Progenitor cell of endocrine pancreas (in vitro differentiated cells): Measurements from ENCODE around the gene VPS4B. TPM values are rescaled to one million over a fixed set of nuclear protein-coding genes. Genes with fewer than 3 reads are reported as not detected.
A peak's percentile ranks its signal among the peaks of the same experiment; 100 is the strongest.

Experiments
- DNase-seq: peaks from one replicate; pipeline ENCODE4 v3.0.0; 2021; ENCODE audit warnings: low spot score; ENCODE audit not compliant: unreplicated experiment
- H3K27ac Mint-ChIP-seq: 2 replicates; pipeline ENCODE4 v1.8.0; 2021; ENCODE audit warnings: mild to moderate bottlenecking, moderate library complexity, mixed read lengths
- H3K27me3 Mint-ChIP-seq: 2 replicates; pipeline ENCODE4 v1.8.0; 2021; ENCODE audit warnings: mixed read lengths
- H3K36me3 Mint-ChIP-seq: 2 replicates; pipeline ENCODE4 v1.8.0; 2022; ENCODE audit warnings: mixed read lengths; ENCODE audit not compliant: insufficient read depth
- H3K4me1 Mint-ChIP-seq: 2 replicates; pipeline ENCODE4 v1.8.0; 2021; ENCODE audit warnings: low read depth, mixed read lengths
- H3K4me3 Mint-ChIP-seq: 2 replicates; pipeline ENCODE4 v1.8.0; 2021; ENCODE audit warnings: low read depth, mild to moderate bottlenecking, moderate library complexity, mixed read lengths
- H3K9me3 Mint-ChIP-seq: 2 replicates; pipeline ENCODE4 v1.8.0; 2021; ENCODE audit warnings: low read depth, mixed read lengths
- CTCF ChIP-seq: fragments of 200-600 bp; sonication (generic); IDR thresholded peaks from one replicate; pipeline ENCODE4 v1.5.0; 2021; ENCODE audit warnings: antibody characterized with exemption, mild to moderate bottlenecking; ENCODE audit not compliant: unreplicated experiment
- total RNA-seq: library from RNA; stranded (reverse); gene quantifications from 2 replicates; pipeline ENCODE4 v1.2.1, GENCODE V29; 2021

Gene VPS4B
- total RNA-seq, 1 donor from 2014 or later: 56.4 TPM

- no peak for DNase-seq
- no peaks in the 10 kb centered on the region for H3K4me1 Mint-ChIP-seq
- H3K36me3 Mint-ChIP-seq: peaks cover 25% of the 10 kb centered on the region
- H3K27ac Mint-ChIP-seq: peak overlapping the region; percentile 35
- no peaks in the 10 kb centered on the region for H3K27me3 Mint-ChIP-seq
- no peak overlapping the region for H3K4me3 Mint-ChIP-seq
- H3K9me3 Mint-ChIP-seq: no peaks in the 10 kb centered on the region
- TF ChIP-seq CTCF: no peak
These were observed 77.4 kb downstream of the VPS4B start for GRCh38 chr18:63344918-63345317.

- peaks cover 23% of the 10 kb centered on the region for H3K36me3 Mint-ChIP-seq
- no peak overlapping the region for H3K27ac Mint-ChIP-seq
- no peak for TF ChIP-seq CTCF
- H3K27me3 Mint-ChIP-seq: no peaks in the 10 kb centered on the region
- H3K4me3 Mint-ChIP-seq: no peak overlapping the region
- no peak for DNase-seq
- H3K4me1 Mint-ChIP-seq: no peaks in the 10 kb centered on the region
- no peaks in the 10 kb centered on the region for H3K9me3 Mint-ChIP-seq
These were observed 78.0 kb downstream of the VPS4B start for GRCh38 chr18:63344263-63344662.

GRCh38 chr18:63342206-63342605 is 80.1 kb downstream of the VPS4B start:
- peak; percentile 63 for TF ChIP-seq CTCF
- DNase-seq: peak; percentile 13
- Mint-ChIP-seq H3K4me3 (no peak overlapping the region), H3K27me3 (no peaks in the 10 kb centered on the region), H3K36me3 (peaks cover 28% of the 10 kb centered on the region), H3K9me3 (no peaks in the 10 kb centered on the region), H3K27ac (no peak overlapping the region), H3K4me1 (no peaks in the 10 kb centered on the region)

GRCh38 chr18:63339920-63340484 is 82.3 kb downstream of the VPS4B start:
- DNase-seq: no peak
- Mint-ChIP-seq H3K4me1 (no peaks in the 10 kb centered on the region), H3K9me3 (no peaks in the 10 kb centered on the region), H3K27me3 (no peaks in the 10 kb centered on the region), H3K36me3 (peaks cover 33% of the 10 kb centered on the region), H3K4me3 (no peak overlapping the region), H3K27ac (no peak overlapping the region)
- TF ChIP-seq CTCF: peak; percentile 61

Other genes starting within 250 kb of the VPS4B start
- gene BCL2, start 102.7 kb downstream of the VPS4B start, total RNA-seq: 3.8 and 4.1 TPM in 2 replicates
- 38.1 and 38.7 TPM in 2 replicates for gene KDSR, start 55.3 kb downstream of the VPS4B start, total RNA-seq
- 0.22 TPM in 1 of 2 replicates, not detected in the other for gene SERPINB5, start 54.5 kb upstream of the VPS4B start, total RNA-seq
- not detected in 2 replicates for gene SERPINB12, start 119.9 kb upstream of the VPS4B start, total RNA-seq
- gene SERPINB13, start 164.9 kb upstream of the VPS4B start, total RNA-seq: not detected in 2 replicates
- gene SERPINB4, start 221.8 kb upstream of the VPS4B start, total RNA-seq: not detected in 2 replicates
- not detected in 2 replicates for gene SERPINB3, start 239.4 kb upstream of the VPS4B start, total RNA-seq